GM18873 (cell line): ENCODE results near the gene NHLH2.

ENCODE experiments used
- ATAC-seq: cut with Tn5 transposase; IDR thresholded peaks from one replicate; pipeline ENCODE4 v1.9.1; 2021; ENCODE audit warnings: mild to moderate bottlenecking, moderate library complexity, moderate number of reproducible peaks; ENCODE audit not compliant: unreplicated experiment, low FRiP score

Gene NHLH2

DNA sequence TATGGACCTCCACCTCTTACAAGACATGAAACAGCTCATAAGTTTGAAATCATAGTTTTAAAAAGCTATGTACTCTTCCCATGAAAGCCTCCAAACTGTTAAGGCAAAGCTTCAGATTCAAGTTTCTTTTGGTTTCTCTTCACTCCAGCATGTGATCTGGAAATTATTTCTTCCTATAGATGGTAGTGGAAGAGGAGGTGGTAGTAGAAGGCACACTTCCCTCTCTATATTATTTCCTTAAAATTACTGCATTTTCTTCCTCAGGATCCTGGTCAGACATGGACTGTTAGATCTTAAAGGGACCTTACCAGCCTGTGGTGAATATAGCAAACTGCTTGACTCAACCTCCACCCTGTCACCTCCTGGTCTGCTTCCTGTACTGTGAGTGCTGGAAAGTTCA is 31.9 kb downstream of the NHLH2 start:
- ATAC-seq: no peak

DNA sequence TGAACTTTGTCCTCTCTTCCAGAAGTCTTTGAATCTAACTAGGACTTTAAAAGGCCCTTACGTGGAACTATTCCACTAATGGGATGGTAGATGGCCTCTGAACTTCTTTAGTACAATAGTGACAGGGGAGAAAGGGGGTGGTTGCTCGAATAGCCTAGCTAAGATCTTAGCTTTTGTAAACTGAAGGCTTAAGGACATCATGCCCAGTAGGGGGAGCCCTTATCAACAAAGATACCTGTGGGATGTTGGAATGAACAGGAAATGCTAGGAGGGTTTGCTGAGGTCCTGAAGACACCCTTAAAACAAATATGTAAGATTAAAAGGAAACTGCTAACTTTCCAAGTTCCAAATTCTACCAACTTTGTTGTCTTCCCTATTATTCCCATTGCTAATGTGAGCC is 33.2 kb downstream of the NHLH2 start:
- no peak for ATAC-seq

DNA sequence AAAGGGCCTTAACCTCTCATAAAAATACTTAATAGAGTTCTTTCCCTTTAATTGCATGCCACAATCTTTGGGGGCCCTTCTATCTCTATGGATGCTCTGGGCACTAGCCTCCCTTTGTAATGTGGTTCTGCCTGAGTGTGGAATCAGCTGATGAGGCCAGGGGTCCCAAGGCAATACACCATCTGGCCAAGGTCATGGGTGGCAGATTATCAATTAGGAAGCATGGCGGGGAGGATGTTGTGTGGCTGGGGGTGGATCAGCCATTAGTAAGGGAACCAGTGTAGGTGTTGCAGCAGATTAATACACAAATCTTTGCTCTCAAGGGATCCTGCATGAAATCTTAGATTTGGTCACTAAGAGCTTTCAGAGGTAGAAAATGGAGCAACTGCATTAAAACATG is 35.3 kb downstream of the NHLH2 start:
- ATAC-seq: no peak

DNA sequence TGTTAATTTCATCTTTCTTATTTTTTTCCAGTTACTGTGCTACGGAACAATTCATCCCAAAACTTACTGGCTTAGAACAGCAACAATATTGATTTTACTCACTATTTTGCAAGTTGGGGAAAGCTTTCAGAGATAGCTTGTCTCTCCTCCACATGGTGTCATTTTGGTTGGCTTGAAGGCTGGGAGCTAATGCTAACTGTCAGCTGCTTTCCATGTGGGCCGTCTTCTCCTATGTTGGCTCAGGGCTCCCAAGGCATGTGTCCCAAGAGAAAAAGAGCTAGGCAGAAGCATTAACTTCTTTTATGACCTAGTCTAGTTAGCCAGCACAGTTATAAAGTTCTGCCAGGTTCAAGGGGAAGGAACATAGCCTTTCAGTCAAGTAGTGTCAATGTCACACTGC is 38.5 kb downstream of the NHLH2 start:
- no peak for ATAC-seq

DNA sequence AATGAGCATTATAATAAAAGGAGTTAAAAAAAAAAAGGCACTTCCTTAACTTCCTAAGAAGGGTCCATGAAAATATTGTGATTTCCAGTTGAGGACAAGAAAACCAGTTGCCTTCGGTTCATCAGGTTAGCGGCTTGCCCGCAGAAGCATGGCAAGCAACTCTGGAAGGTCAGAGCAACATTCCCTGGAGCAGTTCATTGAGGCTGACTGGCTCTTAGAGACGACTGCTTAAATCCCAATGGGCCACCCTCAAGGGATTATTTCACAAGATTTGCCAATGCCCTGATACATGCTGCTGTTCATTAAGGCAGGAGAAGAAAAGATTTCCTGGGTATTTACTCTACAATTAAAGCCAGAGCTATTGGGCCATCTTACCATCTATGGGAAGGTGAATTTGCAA is 43.4 kb downstream of the NHLH2 start:
- ATAC-seq: no peak

DNA sequence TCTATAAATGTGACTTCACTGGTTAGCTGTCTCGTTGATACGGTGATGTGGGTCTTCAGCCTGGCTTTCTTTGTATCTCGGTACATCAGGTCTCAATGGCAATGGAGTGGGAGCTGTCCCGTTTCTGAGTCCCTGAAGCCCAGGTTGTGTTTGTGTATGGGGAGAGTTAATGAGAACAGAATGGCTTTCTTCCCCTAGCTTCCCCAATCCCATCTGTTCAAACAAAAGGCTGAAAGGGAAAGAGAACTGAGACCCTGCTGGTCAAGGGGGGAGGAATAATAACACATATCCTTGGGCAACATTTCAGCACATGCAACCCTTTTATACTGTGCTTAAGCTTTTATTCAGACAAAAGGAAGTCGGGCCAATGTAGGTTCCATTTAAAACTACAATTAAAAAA is 44.0 kb downstream of the NHLH2 start:
- ATAC-seq: no peak

DNA sequence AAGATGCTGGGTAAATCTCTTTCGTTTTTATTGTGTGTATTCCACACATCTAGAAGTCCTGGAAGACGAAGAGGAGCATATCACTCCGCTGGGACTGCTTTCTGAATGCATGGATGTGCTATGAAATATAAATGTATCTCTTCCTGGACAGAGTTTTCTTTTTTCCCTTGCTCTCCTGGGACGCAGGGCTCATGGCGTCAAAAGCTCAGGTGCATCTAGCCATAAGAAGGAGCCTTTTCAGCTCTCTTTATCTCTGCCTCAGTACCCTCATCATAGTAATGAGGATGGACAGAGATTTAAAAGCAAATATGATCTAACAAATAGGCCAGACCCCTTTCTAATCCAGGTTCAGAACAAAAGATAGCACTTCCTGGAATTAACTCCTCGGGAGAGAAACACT is 44.9 kb downstream of the NHLH2 start:
- ATAC-seq: no peak

DNA sequence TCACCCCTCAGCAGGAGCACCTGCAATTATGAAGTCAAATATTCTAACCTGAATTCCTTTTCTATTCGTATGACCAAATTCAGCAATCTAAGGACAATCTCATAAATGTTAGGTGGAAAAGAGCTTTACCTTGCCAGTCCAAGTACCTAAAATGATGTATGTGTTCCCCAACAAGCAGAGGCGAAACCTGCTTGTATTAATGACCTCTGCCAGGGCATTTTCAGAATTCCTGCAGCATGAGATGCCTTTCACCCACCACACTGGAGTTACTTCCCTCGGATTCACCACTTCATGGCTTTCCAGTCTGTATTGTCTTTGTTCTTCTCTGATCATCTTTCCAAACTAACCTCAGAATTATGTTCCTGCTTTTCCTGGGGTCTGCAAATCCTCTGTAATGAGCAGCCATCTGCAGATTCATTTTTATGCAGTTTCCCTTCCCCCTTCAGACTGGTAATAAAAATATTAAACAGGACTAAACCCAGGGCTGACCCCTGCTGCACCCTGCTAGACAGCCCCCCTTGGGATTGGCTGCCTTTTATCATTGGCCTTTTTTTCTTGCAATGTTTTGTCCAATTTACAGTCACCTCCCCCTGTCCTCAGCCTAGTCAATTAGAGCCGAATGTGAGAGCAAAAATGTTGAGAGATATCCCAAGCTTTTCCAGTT is 45.8 kb downstream of the NHLH2 start:
- no peak for ATAC-seq

DNA sequence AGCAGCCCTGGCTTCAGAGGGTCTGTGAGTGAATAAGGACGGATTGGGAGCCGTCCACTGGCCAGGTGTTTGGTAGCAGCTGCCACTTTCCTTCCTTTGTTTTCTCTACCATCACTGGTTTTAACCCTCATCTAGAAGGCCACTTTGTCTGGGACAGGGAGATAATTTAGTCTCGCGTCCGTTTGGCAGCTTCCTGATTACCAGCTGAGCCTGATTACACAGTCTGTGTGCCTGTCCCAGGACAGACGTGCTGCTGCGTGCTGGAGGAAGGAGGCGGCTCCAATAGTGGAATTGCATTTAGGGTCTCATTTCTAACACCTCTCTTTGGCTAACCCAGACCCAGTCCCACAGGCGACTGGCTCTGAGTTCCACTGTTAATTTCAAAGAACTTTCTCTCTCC is 47.8 kb downstream of the NHLH2 start:
- ATAC-seq: no peak

DNA sequence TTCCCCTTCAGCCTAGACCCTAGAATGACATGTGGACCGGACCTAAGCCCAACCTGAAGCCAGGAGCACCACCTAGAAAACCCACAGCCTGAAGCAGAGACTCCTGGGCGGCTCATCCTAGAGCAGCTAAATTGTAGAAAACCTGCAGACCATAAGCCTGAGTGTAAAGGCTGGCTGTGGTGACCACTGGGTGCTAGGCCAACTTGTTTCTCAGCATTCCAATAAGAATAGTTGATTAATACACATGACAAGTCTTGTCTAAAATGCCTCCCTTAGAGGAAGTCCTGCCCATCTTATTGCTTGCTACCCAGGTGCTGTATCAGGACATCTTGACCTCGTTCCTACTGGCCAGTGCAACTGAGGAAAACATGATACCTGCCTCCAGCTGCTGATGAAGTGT is 49.1 kb downstream of the NHLH2 start:
- ATAC-seq: no peak

DNA sequence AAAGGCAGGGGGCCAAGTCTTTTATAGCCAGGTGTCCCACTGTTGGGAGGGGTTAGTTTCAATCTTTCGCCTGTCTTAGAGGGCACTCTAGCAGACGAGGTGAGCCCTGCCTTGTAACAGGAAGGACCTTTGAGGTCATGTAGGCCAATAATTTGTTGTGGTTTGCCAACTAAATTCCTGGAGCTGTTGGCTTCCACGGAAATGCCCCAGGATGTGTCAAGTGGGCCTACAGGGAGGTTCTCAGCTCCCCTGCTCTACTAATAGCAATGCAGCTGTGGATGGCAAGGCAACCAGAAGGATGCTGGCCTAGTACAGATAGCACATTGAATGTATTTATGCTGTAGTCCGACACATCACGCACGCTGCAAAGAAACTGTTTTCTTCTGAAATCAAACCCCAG is 50.1 kb downstream of the NHLH2 start:
- ATAC-seq: no peak

DNA sequence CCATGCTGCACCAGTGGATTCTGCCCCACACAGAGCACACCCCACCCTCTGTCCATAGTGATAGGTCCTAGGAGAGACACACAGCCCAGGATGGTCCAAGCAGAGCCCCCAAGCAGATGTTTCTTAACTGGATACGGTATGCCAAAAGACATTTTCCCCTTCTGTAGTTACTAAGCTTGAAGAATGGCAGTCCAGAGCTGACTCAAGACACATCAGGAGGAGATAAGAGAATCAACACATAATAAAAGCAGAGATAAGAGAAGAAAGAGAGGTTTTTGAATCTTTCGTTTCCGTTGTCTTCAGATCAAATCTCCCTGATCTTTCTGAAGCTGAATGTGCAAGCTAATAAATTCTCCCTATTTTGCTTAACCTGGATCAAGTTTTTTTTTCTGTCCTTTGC is 50.6 kb downstream of the NHLH2 start:
- no peak for ATAC-seq
